Right ventricle myocardium superior (tissue), 1 donor: ENCODE measurements around the gene CFAP300. TPM values are rescaled to one million over a fixed set of nuclear protein-coding genes. Genes with fewer than 3 reads are reported as not detected.

Experiments
- ATAC-seq: fragments of 200-7000 bp; cut with Tn5 transposase; one replicate; pipeline ENCODE4 v1.9.1; 2020; ENCODE audit warnings: mild to moderate bottlenecking; ENCODE audit not compliant: poor library complexity
- DNase-seq: peaks from one replicate; pipeline ENCODE4 v3.0.0-alpha.2; 2020
- intact Hi-C: fragments of 100-400 bp; cut with DNase I; formaldehyde crosslinking; loops from one replicate; pipeline ENCODE4 v1.11.2; 2022
- total RNA-seq: library from RNA; stranded (reverse); fragmentation: NEBNext Ultra II Directional; extraction: Animal tissue kit (Norgen Biotek cat#: 25700); gene quantifications from one replicate; pipeline ENCODE4 v1.2.1, GENCODE V29; 2021
- donor health status: DM: no; HTN: yes; CAD: no; lungs with severe emphysema.

CFAP300 gene
- total RNA-seq, 1 donor from 2014 or later = 0.38 TPM

DNA sequence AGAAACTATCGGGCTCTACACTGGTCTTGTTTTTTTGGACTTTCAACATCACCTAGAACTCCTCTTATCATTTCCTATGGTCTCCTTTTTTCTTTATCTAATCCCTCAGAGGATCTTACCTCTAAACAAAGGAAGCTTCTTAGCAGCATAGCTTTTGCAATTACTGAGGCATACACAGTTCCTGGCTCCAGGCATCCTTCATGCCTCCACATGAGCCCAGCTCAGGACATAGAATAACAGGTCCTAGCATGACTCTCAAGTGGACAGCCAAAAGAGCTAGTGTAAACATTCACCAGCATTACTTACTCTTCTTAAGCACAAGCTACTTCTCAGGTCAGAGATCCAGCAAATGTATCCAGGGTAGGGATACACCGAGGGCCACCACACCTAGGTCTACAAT is 17.1 kb downstream of the CFAP300 start:
- no peak for ATAC-seq
- no peak for DNase-seq
- intact Hi-C loops = no loop called here

DNA sequence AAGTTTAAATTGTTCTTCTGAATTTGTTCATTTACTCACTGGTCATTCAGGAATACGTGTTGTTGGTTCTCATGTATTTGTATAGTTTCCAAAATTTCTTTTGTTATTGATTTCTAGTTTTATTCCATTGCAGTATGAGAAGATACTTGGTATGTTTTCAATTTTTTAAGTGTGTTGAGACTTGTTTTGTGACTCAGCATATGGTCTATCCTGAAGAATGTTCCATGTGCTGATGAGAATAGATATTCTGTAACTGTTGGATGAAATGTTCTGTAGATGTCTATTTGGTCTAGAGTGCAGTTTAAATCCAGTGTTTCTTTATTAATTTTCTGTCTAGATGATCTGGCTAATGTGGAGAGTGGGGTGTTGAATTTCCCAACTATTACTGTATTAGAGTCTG is 23.5 kb downstream of the CFAP300 start:
- intact Hi-C loops = no loop called here
- no peak for ATAC-seq
- DNase-seq = no peak

- DNase-seq (no peak), ATAC-seq (no peak)
- intact Hi-C loops = no loop called here
Observed at GRCh38 chr11:102071497-102072472, 24.5 kb downstream of the CFAP300 start.

GRCh38 chr11:102073253-102073652 is 26.0 kb downstream of the CFAP300 start:
- DNase-seq = no peak
- intact Hi-C loops = no loop called here
- ATAC-seq = no peak

DNA sequence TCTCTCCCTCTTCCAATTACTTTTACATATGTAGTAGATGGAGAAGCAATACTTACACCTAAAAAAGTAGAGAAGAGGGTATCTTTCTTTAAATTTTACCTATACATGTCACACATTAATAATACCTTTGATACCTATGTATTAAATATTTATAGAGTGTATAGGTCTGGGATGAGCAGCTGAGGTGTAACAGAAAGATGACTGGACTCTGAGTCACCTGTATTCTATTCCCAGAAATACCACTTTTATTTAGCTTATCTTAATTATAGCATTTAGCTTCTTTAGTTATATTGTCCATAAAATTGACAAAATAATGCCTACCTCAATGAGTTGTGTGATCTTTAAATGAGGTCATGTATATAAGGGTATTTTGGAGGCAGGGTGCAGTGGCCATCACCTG is 32.4 kb downstream of the CFAP300 start:
- no peak for ATAC-seq
- DNase-seq = no peak
- intact Hi-C loops = no loop called here

DNA sequence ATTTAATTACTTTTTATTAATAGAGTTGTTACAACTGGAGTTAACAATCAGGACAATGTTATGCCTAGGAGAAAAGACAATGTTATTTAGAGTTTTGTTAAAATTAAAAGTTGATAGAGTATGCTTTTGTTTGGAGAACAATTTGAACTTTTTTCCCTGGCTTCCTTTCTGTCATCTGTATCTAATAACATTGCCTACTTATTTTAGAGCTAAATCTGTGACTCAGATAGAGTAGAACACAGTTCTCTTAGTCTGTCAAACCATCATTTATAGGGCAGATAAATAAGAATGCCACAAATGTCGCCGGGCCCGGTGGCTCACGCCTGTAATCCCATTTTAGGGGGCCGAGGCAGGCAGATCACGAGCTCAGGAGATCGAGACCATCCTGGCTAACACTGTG is 34.1 kb downstream of the CFAP300 start:
- intact Hi-C loops = no loop called here

DNA sequence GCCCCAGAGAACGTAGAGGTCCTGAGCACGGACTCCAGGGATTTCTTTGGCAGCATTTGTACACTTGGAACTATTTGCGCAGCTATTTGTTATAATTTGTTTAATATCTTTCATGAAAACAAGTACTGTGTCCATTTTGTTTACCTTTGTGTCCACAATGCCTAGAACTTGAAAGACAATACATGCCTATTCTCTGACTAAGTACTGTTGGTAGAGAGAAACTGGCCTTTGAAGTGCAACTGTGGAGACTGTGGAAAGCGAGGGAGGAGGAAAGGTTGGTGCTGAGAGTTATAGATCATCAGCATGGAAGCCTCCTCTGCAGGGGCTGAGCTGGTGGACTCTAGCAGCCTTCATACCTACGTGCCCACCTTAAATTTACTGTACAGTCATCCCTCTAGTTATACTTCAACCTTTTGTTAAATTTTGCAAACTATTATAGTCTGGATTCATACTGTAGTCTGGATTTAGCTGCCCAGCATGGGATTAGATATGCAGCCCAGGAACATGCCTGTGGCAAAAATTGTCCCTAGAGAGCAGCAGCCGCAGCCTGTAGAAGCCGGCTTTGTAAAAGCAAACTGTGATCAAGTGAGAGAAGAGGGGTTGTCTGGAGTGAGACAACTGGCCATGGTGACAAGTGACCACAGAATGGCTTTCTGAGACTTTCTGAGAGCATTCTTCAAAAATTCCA is 38.8 kb downstream of the CFAP300 start:
- intact Hi-C loops = no loop called here
- DNase-seq (no peak), ATAC-seq (no peak)

More for the DNA sequence above, 34.1 kb downstream of the CFAP300 start:
- no peak for ATAC-seq
- DNase-seq = no peak

- no peak for DNase-seq
- no peak for ATAC-seq
- intact Hi-C loops = no loop called here
Observed at GRCh38 chr11:102097186-102097585, 49.9 kb downstream of the CFAP300 start.

GRCh38 chr11:102099755-102100154 is 52.5 kb downstream of the CFAP300 start:
- no peak for ATAC-seq
- intact Hi-C loops = no loop called here
- DNase-seq = no peak

- intact Hi-C loops = no loop called here
- no peak for ATAC-seq
- no peak for DNase-seq
Observed at GRCh38 chr11:102108734-102109440, 61.6 kb downstream of the CFAP300 start.

DNA sequence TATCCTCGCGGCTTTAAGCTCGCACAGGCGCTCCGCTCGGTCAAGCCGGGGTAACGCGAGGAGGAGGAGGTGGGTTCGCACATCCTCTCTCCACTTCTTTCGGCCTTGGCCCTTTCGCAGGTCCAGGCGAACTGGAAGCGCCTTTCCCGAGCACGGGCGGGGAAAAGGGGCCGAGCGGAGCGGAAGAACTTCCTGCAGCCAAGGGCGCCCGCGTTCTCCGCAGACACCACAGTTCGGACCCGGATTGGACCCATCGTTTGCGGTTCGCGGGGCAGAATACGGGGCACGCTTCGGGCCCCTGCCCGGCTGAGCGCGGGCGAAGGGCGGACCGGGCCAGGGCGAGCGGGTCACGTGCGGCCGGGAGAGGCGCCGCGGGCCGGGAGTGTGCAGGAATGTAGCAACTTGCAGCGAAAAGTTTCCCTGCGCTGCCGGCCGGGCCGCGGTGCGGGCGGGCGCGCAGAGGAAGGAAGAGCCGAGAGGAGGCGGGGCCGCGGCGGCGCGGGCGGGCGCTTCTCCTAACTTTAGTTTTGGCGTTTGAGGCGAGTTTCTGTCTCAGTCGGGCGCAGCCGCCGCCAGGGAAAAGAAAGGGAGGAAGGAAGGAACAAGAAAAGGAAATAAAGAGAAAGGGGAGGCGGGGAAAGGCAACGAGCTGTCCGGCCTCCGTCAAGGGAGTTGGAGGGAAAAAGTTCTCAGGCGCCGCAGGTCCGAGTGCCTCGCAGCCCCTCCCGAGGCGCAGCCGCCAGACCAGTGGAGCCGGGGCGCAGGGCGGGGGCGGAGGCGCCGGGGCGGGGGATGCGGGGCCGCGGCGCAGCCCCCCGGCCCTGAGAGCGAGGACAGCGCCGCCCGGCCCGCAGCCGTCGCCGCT is 62.9 kb downstream of the CFAP300 start, which contains the start of gene YAP1:
YAP1 (plus strand) TSS at position 552 of the 865 bp plus-strand sequence. CDS start 402 bp downstream, outside the sequence.
- intact Hi-C loops = loop anchor here (10.0 kb wide), 1 partner anchor 105 kb away; no protein-coding TSS in a partner anchor
- ATAC-seq = peak; percentile 92

GRCh38 chr11:102110761-102111010 is 63.4 kb downstream of the CFAP300 start:
- DNase-seq = no peak

More for the DNA sequence above, 62.9 kb downstream of the CFAP300 start, which contains the start of gene YAP1:
- peak; percentile 93 for DNase-seq

DNA sequence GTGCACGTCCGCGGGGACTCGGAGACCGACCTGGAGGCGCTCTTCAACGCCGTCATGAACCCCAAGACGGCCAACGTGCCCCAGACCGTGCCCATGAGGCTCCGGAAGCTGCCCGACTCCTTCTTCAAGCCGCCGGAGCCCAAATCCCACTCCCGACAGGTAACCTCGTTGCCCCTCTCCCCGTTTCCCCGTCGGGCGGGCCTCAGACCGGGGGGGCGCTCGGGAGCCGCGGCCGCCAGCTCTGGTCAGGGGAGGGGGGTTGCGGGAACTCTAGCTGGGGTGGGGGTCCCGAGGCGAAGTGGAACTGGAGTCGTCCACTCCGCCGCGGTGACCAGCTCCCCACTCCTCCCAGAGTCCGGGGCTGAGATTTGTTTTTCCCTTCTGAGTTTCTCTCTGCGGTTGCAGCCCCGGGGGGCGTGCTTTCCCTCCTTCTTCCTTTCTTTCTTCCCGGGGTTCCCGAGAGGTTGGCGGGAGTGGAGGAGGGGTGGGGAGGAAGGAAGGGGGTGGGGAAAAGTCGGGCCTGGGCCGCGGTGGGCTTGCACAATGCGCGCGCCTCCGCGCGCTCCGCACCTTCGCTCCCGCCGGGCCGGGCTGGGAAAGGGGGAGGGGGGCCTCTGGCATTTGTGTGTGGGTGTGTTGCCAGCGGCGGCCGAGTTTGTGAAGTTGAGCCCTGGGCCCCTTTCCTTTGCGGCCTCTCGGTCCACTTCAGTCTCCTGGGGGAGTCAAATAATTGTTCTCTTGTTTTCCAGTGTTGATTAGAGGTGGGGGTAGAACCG is 64.0 kb downstream of the CFAP300 start:
- peak; percentile 79 for DNase-seq
- ATAC-seq = peak; percentile 69
- intact Hi-C loops = loop anchor here (10.0 kb wide), 1 partner anchor 104 kb away; no protein-coding TSS in a partner anchor

More at GRCh38 chr11:102110761-102111010, 63.4 kb downstream of the CFAP300 start:
- ATAC-seq = peak; percentile 17
- intact Hi-C loops = loop anchor here (10.0 kb wide), 1 partner anchor 104 kb away; no protein-coding TSS in a partner anchor

DNA sequence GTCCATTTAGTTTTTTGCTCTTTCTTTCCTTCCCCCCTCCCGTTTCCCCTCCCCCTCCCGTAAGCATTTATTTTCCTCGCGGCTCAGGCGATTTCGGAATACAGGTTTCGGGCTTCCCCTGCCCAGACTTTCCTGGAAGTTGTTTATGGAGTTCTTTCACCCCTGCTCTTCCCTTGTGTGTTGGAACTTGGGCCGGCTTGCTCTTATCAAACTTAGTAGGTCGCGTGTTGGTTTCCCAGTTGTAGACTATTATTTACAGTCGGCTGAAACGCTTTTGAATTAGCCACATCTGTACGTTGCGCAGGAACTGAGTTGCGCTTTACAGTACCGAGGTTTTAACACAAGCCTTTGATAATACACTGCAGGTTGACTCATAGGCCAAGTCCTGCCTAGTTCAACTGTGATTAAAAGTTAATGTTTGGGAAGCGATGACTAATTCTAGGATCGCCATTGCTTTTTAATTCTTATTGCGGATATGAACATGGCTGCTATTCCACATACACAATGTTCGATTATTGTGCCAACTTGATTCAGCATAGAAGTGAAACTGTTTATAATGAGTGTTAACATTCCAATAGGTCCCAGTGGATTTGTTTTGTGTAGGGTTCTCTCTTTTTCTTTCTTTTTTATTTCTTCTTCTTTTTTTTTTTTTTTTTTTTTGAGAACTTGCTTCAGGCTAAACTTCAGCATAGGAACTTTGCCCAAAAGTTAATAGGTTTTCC is 64.7 kb downstream of the CFAP300 start:
- intact Hi-C loops = loop anchor here (10.0 kb wide), 1 partner anchor 103 kb away; no protein-coding TSS in a partner anchor
- ATAC-seq (peak; percentile 30), DNase-seq (no peak)

DNA sequence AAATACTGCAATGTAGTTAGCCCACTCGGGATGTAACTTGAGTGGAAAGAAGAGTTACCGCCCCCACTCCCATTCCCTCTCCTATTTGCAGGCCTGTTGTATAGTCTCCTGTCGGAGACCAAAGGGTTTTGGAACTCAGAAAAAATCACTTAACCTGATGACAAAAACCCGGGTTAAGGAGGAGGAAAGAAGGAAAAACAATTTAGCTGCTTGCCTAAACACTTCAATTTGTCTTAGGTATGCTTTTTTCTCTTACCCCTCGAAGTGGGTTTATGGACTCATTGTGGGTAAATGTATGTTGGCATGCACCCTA is 65.2 kb downstream of the CFAP300 start:
- intact Hi-C loops = loop anchor here (10.0 kb wide), 1 partner anchor 102 kb away; no protein-coding TSS in a partner anchor
- no peak for ATAC-seq
- DNase-seq = no peak

GRCh38 chr11:102114032-102114431 is 66.8 kb downstream of the CFAP300 start:
- ATAC-seq (no peak), DNase-seq (no peak)
- intact Hi-C loops = loop anchor here (10.0 kb wide), 1 partner anchor 101 kb away; no protein-coding TSS in a partner anchor

GRCh38 chr11:102115557-102115956 is 68.3 kb downstream of the CFAP300 start:
- DNase-seq (no peak), ATAC-seq (no peak)
- intact Hi-C loops = loop anchor here (10.0 kb wide), 1 partner anchor 99 kb away; no protein-coding TSS in a partner anchor
